Esophagus (tissue), 2 donors: ENCODE measurements around the gene RASAL2. TPM values are rescaled to one million over a fixed set of nuclear protein-coding genes. Genes with fewer than 3 reads are reported as not detected.

Experiments used
- H3K27ac ChIP-seq, 2 donors: one replicate each; pipeline ENCODE4 v1.5.1; 2013; ENCODE audit warnings: low read depth in 2 of 2, mild to moderate bottlenecking in 2 of 2, inconsistent platforms in 1 of 2, low read length in 1 of 2, moderate library complexity in 1 of 2
- H3K27me3 ChIP-seq, 2 donors: one replicate each; pipeline ENCODE4 v1.6.1; 2013; ENCODE audit warnings: low read length in 2 of 2, control low read depth in 1 of 2, mild to moderate bottlenecking in 1 of 2; ENCODE audit not compliant: insufficient read depth in 2 of 2, control insufficient read depth in 1 of 2
- H3K36me3 ChIP-seq, 2 donors: one replicate each; pipeline ENCODE4 v1.6.1; 2013; ENCODE audit warnings: low read length in 1 of 2; ENCODE audit not compliant: control insufficient read depth in 2 of 2, insufficient read depth in 2 of 2
- H3K4me1 ChIP-seq, 2 donors: one replicate each; pipeline ENCODE4 v1.6.1; 2013; ENCODE audit warnings: low read length in 1 of 2; ENCODE audit not compliant: control insufficient read depth in 2 of 2, insufficient read depth in 2 of 2
- H3K4me3 ChIP-seq, 2 donors: one replicate each; pipeline ENCODE4 v1.5.1; 2013; ENCODE audit warnings: low read length in 2 of 2, mild to moderate bottlenecking in 2 of 2, low read depth in 1 of 2, moderate library complexity in 1 of 2
- H3K9me3 ChIP-seq, 2 donors: one replicate each; pipeline ENCODE4 v1.6.1; 2013; ENCODE audit warnings: mild to moderate bottlenecking in 2 of 2, low read depth in 1 of 2, low read length in 1 of 2, moderate library complexity in 1 of 2; ENCODE audit not compliant: control insufficient read depth in 2 of 2, insufficient read depth in 1 of 2
- WGBS, 2 donors: extraction: QIAGEN DNeasy Blood & Tissue Kit; methylation state at CpG; one replicate each; pipeline ENCODE4 v1.1.7; 2013; 5-methylcytosine and 5-hydroxymethylcytosine counted together
- polyA plus RNA-seq, 2 donors: library from polyadenylated mRNA; stranded (reverse); fragments of 200-250 nt; gene quantifications; one replicate each; pipeline ENCODE4 v1.2.3, GENCODE V29; 2013
- donor health status: healthy with polysubstance abuse.
- donor health status: Bipolar disorder and iron deficiency.

RASAL2 gene
- polyA plus RNA-seq, 2 donors = 13.3 to 14.3 TPM

GRCh38 chr1:178055779-178056471 lies 38.0 kb upstream of the RASAL2 start:
- H3K27ac ChIP-seq = peak overlapping the region; percentile 23 to 35
- H3K9me3 ChIP-seq = no peaks in the 10 kb centered on the region
- H3K36me3 ChIP-seq = no peaks in the 10 kb centered on the region
- no peak overlapping the region for H3K4me3 ChIP-seq
- WGBS, 2 donors = 52 to 55% methylated on average over 8 of the region's 8 CpGs
- no peaks in the 10 kb centered on the region for H3K27me3 ChIP-seq
- peaks cover 0 to 2% of the 10 kb centered on the region in 2 donors for H3K4me1 ChIP-seq

GRCh38 chr1:178057141-178057765 lies 36.7 kb upstream of the RASAL2 start:
- peaks cover 0 to 2% of the 10 kb centered on the region in 2 donors for H3K4me1 ChIP-seq
- WGBS, 2 donors = 71 to 76% methylated on average over 11 of the region's 11 CpGs
- no peak overlapping the region for H3K4me3 ChIP-seq
- H3K9me3 ChIP-seq = no peaks in the 10 kb centered on the region
- H3K36me3 ChIP-seq = no peaks in the 10 kb centered on the region
- H3K27me3 ChIP-seq = no peaks in the 10 kb centered on the region
- peak overlapping the region in 1 of 2 donors; percentile 21 for H3K27ac ChIP-seq

- Histone ChIP-seq H3K4me1 (peaks cover 0 to 2% of the 10 kb centered on the region in 2 donors), H3K27me3 (no peaks in the 10 kb centered on the region), H3K4me3 (no peak overlapping the region), H3K9me3 (no peaks in the 10 kb centered on the region), H3K27ac (peak overlapping the region; percentile 21 to 40), H3K36me3 (no peaks in the 10 kb centered on the region)
- WGBS, 2 donors = 57 to 58% methylated on average over 7 of the region's 7 CpGs
Measured at GRCh38 chr1:178057912-178058534, 35.9 kb upstream of the RASAL2 start.

GRCh38 chr1:178060789-178061556 lies 32.9 kb upstream of the RASAL2 start:
- WGBS, 2 donors = 37 to 41% methylated on average over 9 of the region's 9 CpGs
- Histone ChIP-seq H3K27me3 (no peaks in the 10 kb centered on the region), H3K27ac (peak overlapping the region; percentile 55 to 83), H3K4me1 (peaks cover 0 to 2% of the 10 kb centered on the region in 2 donors), H3K4me3 (no peak overlapping the region), H3K36me3 (no peaks in the 10 kb centered on the region), H3K9me3 (no peaks in the 10 kb centered on the region)

- no peaks in the 10 kb centered on the region for H3K9me3 ChIP-seq
- H3K27me3 ChIP-seq = no peaks in the 10 kb centered on the region
- H3K27ac ChIP-seq = no peak overlapping the region
- peaks cover 0 to 2% of the 10 kb centered on the region in 2 donors for H3K4me1 ChIP-seq
- WGBS, 2 donors = 64 to 67% methylated on average over 1 of the region's 1 CpG
- no peaks in the 10 kb centered on the region for H3K36me3 ChIP-seq
- no peak overlapping the region for H3K4me3 ChIP-seq
Measured at GRCh38 chr1:178061620-178062019, 32.3 kb upstream of the RASAL2 start.

GRCh38 chr1:178064191-178064821 lies 29.6 kb upstream of the RASAL2 start:
- WGBS, 2 donors = 85 to 86% methylated on average over 8 of the region's 8 CpGs
- no peak overlapping the region for H3K4me3 ChIP-seq
- H3K27me3 ChIP-seq = no peaks in the 10 kb centered on the region
- H3K9me3 ChIP-seq = no peaks in the 10 kb centered on the region
- no peak overlapping the region for H3K27ac ChIP-seq
- H3K4me1 ChIP-seq = no peaks in the 10 kb centered on the region
- no peaks in the 10 kb centered on the region for H3K36me3 ChIP-seq

- no peak overlapping the region for H3K4me3 ChIP-seq
- 87 to 95% methylated on average over 3 of the region's 3 CpGs for WGBS, 2 donors
- H3K27me3 ChIP-seq = no peaks in the 10 kb centered on the region
- no peaks in the 10 kb centered on the region for H3K36me3 ChIP-seq
- no peaks in the 10 kb centered on the region for H3K9me3 ChIP-seq
- H3K4me1 ChIP-seq = no peaks in the 10 kb centered on the region
- no peak overlapping the region for H3K27ac ChIP-seq
Measured at GRCh38 chr1:178065250-178065649, 28.7 kb upstream of the RASAL2 start.

GRCh38 chr1:178066296-178066907 lies 27.5 kb upstream of the RASAL2 start:
- WGBS, 2 donors = 91 to 94% methylated on average over 8 of the region's 8 CpGs
- H3K27me3 ChIP-seq = no peaks in the 10 kb centered on the region

More at GRCh38 chr1:178066296-178066907, 27.5 kb upstream of the RASAL2 start:
- Histone ChIP-seq H3K4me1 (no peaks in the 10 kb centered on the region), H3K27ac (no peak overlapping the region), H3K36me3 (no peaks in the 10 kb centered on the region), H3K4me3 (no peak overlapping the region), H3K9me3 (no peaks in the 10 kb centered on the region)
